Mammary epithelial cell (primary cell): Measurements from ENCODE around the gene PTPRG.

Source experiments
- CTCF ChIP-seq, 2 donors: IDR thresholded peaks in 1 of 2; conservative IDR thresholded peaks in 1 of 2; 2 replicates each; pipeline ENCODE4 v1.5.1; 2011 to 2012; ENCODE audit warnings: inconsistent platforms in 2 of 2, low read length in 2 of 2, mild to moderate bottlenecking in 2 of 2, control low read depth in 1 of 2, low read depth in 1 of 2; ENCODE audit not compliant: insufficient read depth in 1 of 2; ENCODE audit errors: extremely low read depth in 1 of 2
- EZH2 ChIP-seq: IDR thresholded peaks from 2 replicates; pipeline ENCODE4 v1.6.1; 2012; ENCODE audit warnings: low read length, inconsistent platforms, borderline replicate concordance

- TF ChIP-seq CTCF (conservative IDR thresholded peaks at IDR 0.05 in 1 of 2, IDR thresholded peaks at IDR 0.05 in 1 of 2; ENCODE audit: extremely low read depth in 1 of 2, insufficient read depth in 1 of 2, low read depth in 1 of 2, low read length in 2 of 2) (no peak), EZH2 (no peak)
Measured at GRCh38 chr3:61679026-61679425, 117.7 kb downstream of the PTPRG start.
